IMR-90 (cell line): ENCODE results near the gene RALGPS1. TPM values are rescaled to one million over a fixed set of nuclear protein-coding genes. Genes with fewer than 3 reads are reported as not detected.

Source experiments
- ATAC-seq: fragments of 200-7000 bp; cut with Tn5 transposase; 2 replicates; pipeline ENCODE4 v1.9.1; 2020; ENCODE audit warnings: low read depth, mild to moderate bottlenecking, moderate library complexity
- BruUV-seq: library from RNA; stranded (reverse); fragments of 400-500 nt; replicated peaks from 2 replicates; lab custom pipeline; 2021; lab: Mats Ljungman, UMichigan
- CTCF ChIA-PET: fragments of 300-600 bp; formaldehyde crosslinking; extraction: SDS; loops from one replicate; lab custom pipeline; 2021; ENCODE audit warnings: antibody characterized with exemption; lab: Yijun Ruan, JAX
- POLR2A ChIA-PET: fragments of 300-600 bp; sonication (Branson Sonifier 250); formaldehyde crosslinking; loops from one replicate; lab custom pipeline; 2022; ENCODE audit warnings: antibody characterized with exemption; ENCODE audit not compliant: unreplicated experiment; lab: Charles Lee
- DNase-seq: peaks from one replicate; pipeline ENCODE4 v3.0.0; 2013
- H2AFZ ChIP-seq: replicated peaks from 2 replicates; pipeline ENCODE3; 2013; ENCODE audit warnings: low read length, mild to moderate bottlenecking; ENCODE audit not compliant: poor library complexity
- H2AK5ac ChIP-seq: 2 replicates; pipeline ENCODE4 v1.6.1; 2013; ENCODE audit warnings: low read depth, low read length, inconsistent platforms
- H2AK9ac ChIP-seq: replicated peaks from 2 replicates; pipeline ENCODE3; 2013; ENCODE audit warnings: mild to moderate bottlenecking, low read depth, low read length, moderate library complexity; ENCODE audit not compliant: poor library complexity
- H2BK120ac ChIP-seq: 2 replicates; pipeline ENCODE4 v1.6.1; 2013; ENCODE audit warnings: low read depth, low read length, inconsistent platforms
- H2BK15ac ChIP-seq: 3 replicates; pipeline ENCODE4 v1.6.1; 2013; ENCODE audit warnings: low read depth, low read length, inconsistent platforms
- H2BK20ac ChIP-seq: 2 replicates; pipeline ENCODE4 v1.6.1; 2013; ENCODE audit warnings: low read depth, mild to moderate bottlenecking, inconsistent platforms, low read length, moderate library complexity
- H2BK5ac ChIP-seq: 2 replicates; pipeline ENCODE4 v1.6.1; 2013; ENCODE audit warnings: mild to moderate bottlenecking, low read depth, low read length, inconsistent platforms; ENCODE audit not compliant: poor library complexity, severe bottlenecking
- H3K14ac ChIP-seq: replicated peaks from 2 replicates; pipeline ENCODE4 v1.6.1; 2013; ENCODE audit warnings: low read depth, low read length, inconsistent platforms
- H3K18ac ChIP-seq: 2 replicates; pipeline ENCODE4 v1.6.1; 2013; ENCODE audit warnings: low read depth, low read length, control low read depth
- H3K23ac ChIP-seq: 2 replicates; pipeline ENCODE4 v1.6.1; 2013; ENCODE audit warnings: low read depth, low read length, inconsistent platforms
- H3K27ac ChIP-seq: 2 replicates; pipeline ENCODE4 v1.5.1; 2013; ENCODE audit warnings: mild to moderate bottlenecking, control low read depth, low read length; ENCODE audit not compliant: insufficient read depth
- H3K27me3 ChIP-seq: 2 replicates; pipeline ENCODE4 v1.6.1; 2013; ENCODE audit warnings: low read length; ENCODE audit not compliant: control insufficient read depth, insufficient read depth
- H3K36me3 ChIP-seq: 2 replicates; pipeline ENCODE4 v1.6.1; 2013; ENCODE audit warnings: low read length, mixed read lengths; ENCODE audit not compliant: control insufficient read depth, insufficient read depth
- H3K4ac ChIP-seq: 2 replicates; pipeline ENCODE4 v1.6.1; 2013; ENCODE audit warnings: low read depth, low read length, inconsistent platforms
- H3K4me1 ChIP-seq: 2 replicates; pipeline ENCODE4 v1.6.1; 2013; ENCODE audit warnings: low read length, mixed read lengths; ENCODE audit not compliant: control insufficient read depth, insufficient read depth
- H3K4me2 ChIP-seq: 2 replicates; pipeline ENCODE4 v1.6.1; 2013; ENCODE audit warnings: low read depth, mild to moderate bottlenecking, control low read depth, low read length, moderate library complexity
- H3K4me3 ChIP-seq: 2 replicates; pipeline ENCODE4 v1.5.1; 2013; ENCODE audit warnings: low read depth, mild to moderate bottlenecking, control low read depth, low read length, moderate library complexity; ENCODE audit not compliant: insufficient read depth
- H3K56ac ChIP-seq: 2 replicates; pipeline ENCODE4 v1.6.1; 2013; ENCODE audit warnings: low read length, inconsistent platforms; ENCODE audit not compliant: insufficient read depth; ENCODE audit errors: extremely low read depth
- H3K79me1 ChIP-seq, 2 experiments: 2 replicates each; pipeline ENCODE4 v1.6.1; 2013; ENCODE audit warnings: low read length in 2 of 2, inconsistent platforms in 1 of 2, low read depth in 1 of 2
- H3K9ac ChIP-seq: 2 replicates; pipeline ENCODE4 v1.6.1; 2013; ENCODE audit warnings: low read depth, low read length, control low read depth
- H3K9me1 ChIP-seq: 2 replicates; pipeline ENCODE4 v1.6.1; 2013; ENCODE audit warnings: low read length, inconsistent platforms; ENCODE audit not compliant: insufficient read depth
- H3K9me3 ChIP-seq: 2 replicates; pipeline ENCODE4 v1.6.1; 2013; ENCODE audit warnings: low read length; ENCODE audit not compliant: control insufficient read depth, insufficient read depth
- H4K20me1 ChIP-seq: 2 replicates; pipeline ENCODE4 v1.6.1; 2013; ENCODE audit warnings: low read length, inconsistent platforms; ENCODE audit not compliant: insufficient read depth
- H4K5ac ChIP-seq: 2 replicates; pipeline ENCODE4 v1.6.1; 2013; ENCODE audit warnings: mild to moderate bottlenecking, low read depth, low read length, control low read depth
- H4K8ac ChIP-seq, 2 experiments: 2 replicates each; pipeline ENCODE4 v1.6.1; 2013; ENCODE audit warnings: low read depth in 2 of 2, low read length in 2 of 2, control low read depth in 1 of 2, inconsistent platforms in 1 of 2
- H4K91ac ChIP-seq: 2 replicates; pipeline ENCODE4 v1.6.1; 2013; ENCODE audit warnings: low read depth, low read length, inconsistent platforms; ENCODE audit not compliant: insufficient read depth
- BHLHE40 ChIP-seq: fragments of 150-350 bp; IDR thresholded peaks from 2 replicates; pipeline ENCODE4 v1.6.1; 2016; ENCODE audit warnings: mild to moderate bottlenecking, low read depth, low read length
- CEBPB ChIP-seq: IDR thresholded peaks from 2 replicates; pipeline ENCODE4 v1.6.1; 2012; ENCODE audit warnings: low read depth, low read length, improper control_type of control experiment
- CHD1 ChIP-seq: IDR thresholded peaks from 2 replicates; pipeline ENCODE4 v1.6.1; 2012; ENCODE audit warnings: low read depth, low read length, improper control_type of control experiment
- CTCF ChIP-seq: conservative IDR thresholded peaks from 2 replicates; pipeline ENCODE4 v1.5.1; 2012; ENCODE audit warnings: mild to moderate bottlenecking, low read depth, low read length, improper control_type of control experiment
- ELK1 ChIP-seq: fragments of 150-350 bp; IDR thresholded peaks from 2 replicates; pipeline ENCODE4 v1.6.1; 2016; ENCODE audit warnings: low read depth, mild to moderate bottlenecking, low read length, moderate library complexity, borderline replicate concordance
- FOS ChIP-seq: fragments of 150-350 bp; IDR thresholded peaks from 2 replicates; pipeline ENCODE4 v1.6.1; 2016; ENCODE audit warnings: low read depth, low read length
- MAFK ChIP-seq: IDR thresholded peaks from 2 replicates; pipeline ENCODE4 v1.6.1; 2012; ENCODE audit warnings: low read depth, low read length, improper control_type of control experiment
- MAZ ChIP-seq: IDR thresholded peaks from 2 replicates; pipeline ENCODE4 v1.6.1; 2012; ENCODE audit warnings: low read depth, mild to moderate bottlenecking, low read length, improper control_type of control experiment, moderate library complexity, borderline replicate concordance
- MXI1 ChIP-seq: IDR thresholded peaks from 2 replicates; pipeline ENCODE4 v1.6.1; 2012; ENCODE audit warnings: low read depth, mild to moderate bottlenecking, low read length, moderate library complexity, borderline replicate concordance
- NFE2L2 ChIP-seq: fragments of 150-350 bp; IDR thresholded peaks from 2 replicates; pipeline ENCODE4 v1.6.1; 2016; ENCODE audit warnings: low read depth, mild to moderate bottlenecking, low read length
- POLR2A ChIP-seq: IDR thresholded peaks from 2 replicates; pipeline ENCODE4 v1.6.1; 2012; ENCODE audit warnings: mild to moderate bottlenecking, low read depth, low read length
- RAD21 ChIP-seq: IDR thresholded peaks from 2 replicates; pipeline ENCODE4 v1.6.1; 2012; ENCODE audit warnings: low read length, improper control_type of control experiment
- RCOR1 ChIP-seq: IDR thresholded peaks from 2 replicates; pipeline ENCODE4 v1.6.1; 2012; ENCODE audit warnings: mild to moderate bottlenecking, low read length, improper control_type of control experiment; ENCODE audit not compliant: insufficient replicate concordance
- RFX5 ChIP-seq: IDR thresholded peaks from 2 replicates; pipeline ENCODE4 v1.8.0; 2012; ENCODE audit warnings: low read depth, mild to moderate bottlenecking, low read length, moderate library complexity
- SMC3 ChIP-seq: fragments of 150-350 bp; IDR thresholded peaks from 2 replicates; pipeline ENCODE4 v1.6.1; 2016; ENCODE audit warnings: low read depth, mild to moderate bottlenecking, antibody characterized with exemption, low read length, moderate library complexity
- USF2 ChIP-seq: fragments of 150-350 bp; IDR thresholded peaks from 2 replicates; pipeline ENCODE4 v1.6.1; 2017; ENCODE audit warnings: mild to moderate bottlenecking, antibody characterized with exemption, low read length, low read depth
- WGBS, 2 experiments: methylation state at CpG; one replicate each; pipeline versions ENCODE4 v1.1.5 to v1.1.7; 2013; ENCODE audit warnings: missing lambda C conversion rate in 2 of 2; ENCODE audit not compliant: insufficient read length in 1 of 2; ENCODE audit errors: extremely low coverage in 2 of 2; 5-methylcytosine and 5-hydroxymethylcytosine counted together
- dilution Hi-C: fragments of 300-500 bp; cut with HindIII; formaldehyde crosslinking; loops from one replicate; pipeline ENCODE4 v1.14.3; 2018; ENCODE audit warnings: low sequenced_read_pairs; ENCODE audit not compliant: unreplicated experiment
- in situ Hi-C: fragments of 300-500 bp; cut with MboI; formaldehyde crosslinking; loops from 3 replicates; pipeline ENCODE4 v1.14.3; 2019; ENCODE audit warnings: low sequenced_read_pairs, inconsistent platforms, mixed read lengths
- intact Hi-C: fragments of 100-400 bp; cut with micrococcal nuclease; formaldehyde crosslinking; loops from 2 replicates; pipeline ENCODE4 v1.10.0; 2022
- polyA plus RNA-seq, 3 experiments: library from polyadenylated mRNA; depleted of rRNA; stranded (reverse); fragments of >200 nt; gene quantifications; 2 replicates each; pipeline ENCODE4 v1.2.3, GENCODE V29; 2012; ENCODE audit warnings: low replicate concordance in 1 of 3
- total RNA-seq: library from RNA; depleted of rRNA; stranded (reverse); fragments of >200 nt; gene quantifications from 2 replicates; pipeline ENCODE4 v1.2.3, GENCODE V29; 2012

RALGPS1 gene
- total and polyA plus RNA-seq, 2 of the 4 experiments (the other 2 are of a cell fraction), result 0.90 to 2.8 TPM

GRCh38 chr9:127012250-127012649 is 97.7 kb downstream of the RALGPS1 start:
- no TSS peak for BruUV-seq

More at GRCh38 chr9:127012250-127012649, 97.7 kb downstream of the RALGPS1 start:
- H2AK9ac ChIP-seq, result peak overlapping the region; percentile 20
- H2BK120ac ChIP-seq, result no peak overlapping the region
- H3K14ac ChIP-seq, result no peak overlapping the region
- no peak overlapping the region for H3K27ac ChIP-seq
- in situ Hi-C loops (no loop called here), intact Hi-C loops (no loop called here), dilution Hi-C loops (no loop called here)
- H3K79me1 ChIP-seq, result no peaks in the 10 kb centered on the region
- no peak overlapping the region for H3K23ac ChIP-seq
- POLR2A ChIA-PET, result no interaction called here
- no peak overlapping the region for H4K8ac ChIP-seq
- H2AK5ac ChIP-seq, result no peak overlapping the region
- CTCF ChIA-PET, result interaction anchor here (0.7 kb wide), 1 partner anchor 111 kb away, joined by 3 read pairs; no protein-coding TSS in a partner anchor
- no peak overlapping the region for H2AFZ ChIP-seq
- no peak overlapping the region for H3K4ac ChIP-seq
- H3K4me1 ChIP-seq, result peaks cover 6% of the 10 kb centered on the region; the same call in 1 of the 2 replicates
- H3K56ac ChIP-seq, result no peak overlapping the region
- no peaks in the 10 kb centered on the region for H4K20me1 ChIP-seq
- no peak overlapping the region for H3K4me3 ChIP-seq
- no peaks in the 10 kb centered on the region for H3K9me3 ChIP-seq
- 0 out of 2 replicates have a peak, but pooled peaks cover 2% of the 10 kb centered on the region for H3K9me1 ChIP-seq
- TF ChIP-seq FOS (no peak), SMC3 (no peak), USF2 (no peak), CEBPB (no peak), ELK1 (no peak), BHLHE40 (no peak), CHD1 (no peak), CTCF (no peak), MXI1 (no peak), RFX5 (no peak), NFE2L2 (no peak), MAZ (no peak), MAFK (no peak), RCOR1 (no peak), POLR2A (no peak), RAD21 (no peak)
- no peak overlapping the region for H4K91ac ChIP-seq
- H3K27me3 ChIP-seq, result peaks cover 2% of the 10 kb centered on the region; the same call in 1 of the 2 replicates
- DNase-seq, result no peak
- H2BK15ac ChIP-seq, result no peak overlapping the region
- no peak overlapping the region for H3K4me2 ChIP-seq
- H2BK20ac ChIP-seq, result no peak overlapping the region
- 87% methylated on average over 3 of the region's 6 CpGs; no CpG with 5 or more reads in 1 of the 2 experiments for WGBS, 2 experiments
- no peak overlapping the region for H4K5ac ChIP-seq
- H3K36me3 ChIP-seq, result no peaks in the 10 kb centered on the region
- ATAC-seq, result no peak
- no peak overlapping the region for H2BK5ac ChIP-seq
- H3K9ac ChIP-seq, result no peak overlapping the region
- no peak overlapping the region for H3K18ac ChIP-seq
